Measurements from ENCODE around the gene LSP1. TPM values are rescaled to one million over a fixed set of nuclear protein-coding genes. Genes with fewer than 3 reads are reported as not detected.

LSP1 gene
- polyA plus RNA-seq, 1 donor from 2014 or later: not detected

- H3K9ac ChIP-seq (ENCODE audit: low read length): no peak overlapping the region
- no peaks in the 10 kb centered on the region for H3K27me3 ChIP-seq (ENCODE audit: insufficient read depth, low read depth, low read length)
- no peak overlapping the region for H3K4me3 ChIP-seq (ENCODE audit: low read length)
- no peak overlapping the region for H3K4me2 ChIP-seq (ENCODE audit: low read length)
- H3K27ac ChIP-seq (ENCODE audit: low read length): no peak overlapping the region
- no peak overlapping the region for H2AFZ ChIP-seq (ENCODE audit: low read depth, low read length)
- H4K20me1 ChIP-seq (ENCODE audit: insufficient read depth): no peaks in the 10 kb centered on the region
- H3K9me3 ChIP-seq (ENCODE audit: low read length): no peaks in the 10 kb centered on the region
- H3K9me2 ChIP-seq (ENCODE audit: insufficient read depth, low read length): no peaks in the 10 kb centered on the region
- no peak for TF ChIP-seq EP300 (conservative IDR thresholded peaks at IDR 0.05; ENCODE audit: poor library complexity, severe bottlenecking)
- TF ChIP-seq MXI1 (conservative IDR thresholded peaks at IDR 0.05; ENCODE audit: poor library complexity, severe bottlenecking): no peak
- no peak for TF ChIP-seq RAD21 (conservative IDR thresholded peaks at IDR 0.05)
- no peak for TF ChIP-seq SMC3 (conservative IDR thresholded peaks at IDR 0.05; ENCODE audit: poor library complexity)
- TF ChIP-seq EZH2 (IDR thresholded peaks at IDR 0.05; ENCODE audit: borderline replicate concordance, insufficient read depth, low read length, poor library complexity, severe bottlenecking): no peak
- TF ChIP-seq REST (IDR thresholded peaks at IDR 0.05; ENCODE audit: borderline replicate concordance): no peak
- no peak for TF ChIP-seq TAF1 (IDR thresholded peaks at IDR 0.05; ENCODE audit: low read depth)
- no peak for TF ChIP-seq POLR2AphosphoS5 (IDR thresholded peaks at IDR 0.05)
- no peak for TF ChIP-seq CTCF (IDR thresholded peaks at IDR 0.05; ENCODE audit: poor library complexity, severe bottlenecking)
- H3K79me2 ChIP-seq (replicated peaks; ENCODE audit: insufficient read depth, low read length): no peaks in the 10 kb centered on the region
- H3K36me3 ChIP-seq (ENCODE audit: insufficient read depth, low read length): no peaks in the 10 kb centered on the region
- no peaks in the 10 kb centered on the region for H3F3A ChIP-seq (ENCODE audit: insufficient read depth, low read length, poor library complexity, severe bottlenecking)
These were observed 59.5 kb downstream of the LSP1 start for GRCh38 chr11:1912289-1912878.

GRCh38 chr11:1913271-1914060 is 60.6 kb downstream of the LSP1 start:
- TF ChIP-seq REST (IDR thresholded peaks at IDR 0.05; ENCODE audit: borderline replicate concordance) (no peak), POLR2AphosphoS5 (IDR thresholded peaks at IDR 0.05) (no peak), MXI1 (conservative IDR thresholded peaks at IDR 0.05; ENCODE audit: poor library complexity, severe bottlenecking) (no peak), CTCF (IDR thresholded peaks at IDR 0.05; ENCODE audit: poor library complexity, severe bottlenecking) (no peak), EP300 (conservative IDR thresholded peaks at IDR 0.05; ENCODE audit: poor library complexity, severe bottlenecking) (no peak), SMC3 (conservative IDR thresholded peaks at IDR 0.05; ENCODE audit: poor library complexity) (no peak), RAD21 (conservative IDR thresholded peaks at IDR 0.05) (no peak), TAF1 (IDR thresholded peaks at IDR 0.05; ENCODE audit: low read depth) (no peak), EZH2 (IDR thresholded peaks at IDR 0.05; ENCODE audit: borderline replicate concordance, insufficient read depth, low read length, poor library complexity, severe bottlenecking) (no peak)
- no peaks in the 10 kb centered on the region for H3K79me2 ChIP-seq (replicated peaks; ENCODE audit: insufficient read depth, low read length)
- no peaks in the 10 kb centered on the region for H3F3A ChIP-seq (ENCODE audit: insufficient read depth, low read length, poor library complexity, severe bottlenecking)
- no peaks in the 10 kb centered on the region for H3K9me3 ChIP-seq (ENCODE audit: low read length)
- no peaks in the 10 kb centered on the region for H3K36me3 ChIP-seq (ENCODE audit: insufficient read depth, low read length)
- no peak overlapping the region for H3K4me3 ChIP-seq (ENCODE audit: low read length)
- H3K9me2 ChIP-seq (ENCODE audit: insufficient read depth, low read length): no peaks in the 10 kb centered on the region
- no peaks in the 10 kb centered on the region for H3K27me3 ChIP-seq (ENCODE audit: insufficient read depth, low read depth, low read length)
- no peak overlapping the region for H3K4me2 ChIP-seq (ENCODE audit: low read length)
- no peak overlapping the region for H3K9ac ChIP-seq (ENCODE audit: low read length)
- no peak overlapping the region for H3K27ac ChIP-seq (ENCODE audit: low read length)
- H2AFZ ChIP-seq (ENCODE audit: low read depth, low read length): no peak overlapping the region
- H4K20me1 ChIP-seq (ENCODE audit: insufficient read depth): no peaks in the 10 kb centered on the region

All from neural cell (in vitro differentiated cells).